Lower leg skin (tissue), 3 donors: ENCODE results near the gene ZC3H10.

Source experiments
- CTCF ChIP-seq, 3 donors: fragments of 450-650 bp; IDR thresholded peaks; one replicate each; pipeline ENCODE4 v1.5.1; 2016; ENCODE audit warnings: antibody characterized with exemption in 3 of 3, mild to moderate bottlenecking in 3 of 3, moderate library complexity in 2 of 3
- POLR2A ChIP-seq, 2 donors: fragments of 450-650 bp; IDR thresholded peaks; one replicate each; pipeline ENCODE4 v1.6.1; 2016 to 2017; ENCODE audit warnings: antibody characterized with exemption in 2 of 2, mild to moderate bottlenecking in 1 of 2, moderate library complexity in 1 of 2

DNA sequence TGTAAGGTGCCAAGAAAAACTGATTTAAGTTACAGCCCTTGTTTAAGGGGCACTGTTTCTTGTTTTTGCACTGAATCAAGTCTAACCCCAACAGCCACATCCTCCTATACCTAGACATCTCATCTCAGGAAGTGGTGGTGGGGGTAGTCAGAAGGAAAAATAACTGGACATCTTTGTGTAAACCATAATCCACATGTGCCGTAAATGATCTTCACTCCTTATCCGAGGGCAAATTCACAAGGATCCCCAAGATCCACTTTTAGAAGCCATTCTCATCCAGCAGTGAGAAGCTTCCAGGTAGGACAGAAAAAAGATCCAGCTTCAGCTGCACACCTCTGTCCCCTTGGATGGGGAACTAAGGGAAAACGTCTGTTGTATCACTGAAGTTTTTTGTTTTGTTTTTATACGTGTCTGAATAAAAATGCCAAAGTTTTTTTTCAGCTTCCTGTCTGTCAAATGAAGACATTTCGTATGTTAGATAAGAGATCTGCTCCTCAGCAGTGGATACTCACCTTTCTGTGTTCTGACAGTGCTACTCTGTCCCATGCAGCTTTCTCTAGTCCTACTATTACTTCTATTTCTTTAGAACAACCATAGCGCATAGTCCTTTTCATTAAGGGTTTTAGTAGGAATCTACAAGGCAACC, 14.9 kb upstream of the ZC3H10 start:
- TF ChIP-seq CTCF (IDR thresholded peaks at IDR 0.05), result no peak
- TF ChIP-seq POLR2A (IDR thresholded peaks at IDR 0.05), result no peak
